ENCODE measurements around the gene PPP1R15A.

DNA sequence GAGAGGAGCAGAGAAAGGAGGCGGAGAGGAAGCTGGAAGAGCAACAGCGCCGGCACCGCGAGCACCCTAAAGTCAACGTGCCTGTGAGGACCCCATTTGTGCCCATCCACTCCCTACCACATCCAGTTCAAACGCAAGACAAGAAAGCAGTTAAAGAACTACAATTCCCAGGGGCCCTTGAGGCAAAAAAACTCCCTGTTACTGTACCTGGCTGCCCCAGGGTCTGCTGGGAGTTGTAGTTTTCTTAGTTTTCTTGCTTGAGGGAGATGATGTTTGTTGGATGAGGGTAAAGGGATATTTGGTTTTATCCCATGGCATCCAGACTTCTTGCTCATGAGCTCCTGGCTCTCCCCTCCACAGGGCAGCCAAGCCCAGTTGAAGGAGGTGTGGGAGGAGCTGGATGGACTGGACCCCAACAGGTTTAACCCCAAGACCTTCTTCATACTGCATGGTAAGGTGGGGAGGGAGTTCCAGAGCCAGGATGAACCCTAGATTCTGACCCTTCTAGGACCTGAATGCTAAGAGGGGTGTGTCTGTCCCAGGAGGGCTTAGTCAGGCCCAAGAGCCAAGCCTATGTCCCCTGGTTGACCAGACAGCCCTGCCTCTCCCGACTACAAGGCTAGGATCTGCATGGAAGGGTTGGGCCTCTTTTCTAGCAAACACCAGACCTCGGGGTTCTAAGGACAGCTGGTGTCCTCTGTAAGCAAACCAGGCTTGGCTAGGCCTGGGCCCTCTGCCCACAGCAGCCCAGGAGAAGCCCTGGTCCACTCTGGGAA lies 41.1 kb downstream of the PPP1R15A start:
- TF ChIP-seq, protein P1, sequence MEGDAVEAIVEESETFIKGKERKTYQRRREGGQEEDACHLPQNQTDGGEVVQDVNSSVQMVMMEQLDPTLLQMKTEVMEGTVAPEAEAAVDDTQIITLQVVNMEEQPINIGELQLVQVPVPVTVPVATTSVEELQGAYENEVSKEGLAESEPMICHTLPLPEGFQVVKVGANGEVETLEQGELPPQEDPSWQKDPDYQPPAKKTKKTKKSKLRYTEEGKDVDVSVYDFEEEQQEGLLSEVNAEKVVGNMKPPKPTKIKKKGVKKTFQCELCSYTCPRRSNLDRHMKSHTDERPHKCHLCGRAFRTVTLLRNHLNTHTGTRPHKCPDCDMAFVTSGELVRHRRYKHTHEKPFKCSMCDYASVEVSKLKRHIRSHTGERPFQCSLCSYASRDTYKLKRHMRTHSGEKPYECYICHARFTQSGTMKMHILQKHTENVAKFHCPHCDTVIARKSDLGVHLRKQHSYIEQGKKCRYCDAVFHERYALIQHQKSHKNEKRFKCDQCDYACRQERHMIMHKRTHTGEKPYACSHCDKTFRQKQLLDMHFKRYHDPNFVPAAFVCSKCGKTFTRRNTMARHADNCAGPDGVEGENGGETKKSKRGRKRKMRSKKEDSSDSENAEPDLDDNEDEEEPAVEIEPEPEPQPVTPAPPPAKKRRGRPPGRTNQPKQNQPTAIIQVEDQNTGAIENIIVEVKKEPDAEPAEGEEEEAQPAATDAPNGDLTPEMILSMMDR (conservative IDR thresholded peaks at IDR 0.05; ENCODE audit: low read depth in 2 of 2): no peak
- TF ChIP-seq POLR2AphosphoS5 (IDR thresholded peaks at IDR 0.05; ENCODE audit: low read depth): no peak
- no peak for TF ChIP-seq EZH2 (IDR thresholded peaks at IDR 0.05; ENCODE audit: low read depth, unreplicated experiment)
- TF ChIP-seq, protein P2, sequence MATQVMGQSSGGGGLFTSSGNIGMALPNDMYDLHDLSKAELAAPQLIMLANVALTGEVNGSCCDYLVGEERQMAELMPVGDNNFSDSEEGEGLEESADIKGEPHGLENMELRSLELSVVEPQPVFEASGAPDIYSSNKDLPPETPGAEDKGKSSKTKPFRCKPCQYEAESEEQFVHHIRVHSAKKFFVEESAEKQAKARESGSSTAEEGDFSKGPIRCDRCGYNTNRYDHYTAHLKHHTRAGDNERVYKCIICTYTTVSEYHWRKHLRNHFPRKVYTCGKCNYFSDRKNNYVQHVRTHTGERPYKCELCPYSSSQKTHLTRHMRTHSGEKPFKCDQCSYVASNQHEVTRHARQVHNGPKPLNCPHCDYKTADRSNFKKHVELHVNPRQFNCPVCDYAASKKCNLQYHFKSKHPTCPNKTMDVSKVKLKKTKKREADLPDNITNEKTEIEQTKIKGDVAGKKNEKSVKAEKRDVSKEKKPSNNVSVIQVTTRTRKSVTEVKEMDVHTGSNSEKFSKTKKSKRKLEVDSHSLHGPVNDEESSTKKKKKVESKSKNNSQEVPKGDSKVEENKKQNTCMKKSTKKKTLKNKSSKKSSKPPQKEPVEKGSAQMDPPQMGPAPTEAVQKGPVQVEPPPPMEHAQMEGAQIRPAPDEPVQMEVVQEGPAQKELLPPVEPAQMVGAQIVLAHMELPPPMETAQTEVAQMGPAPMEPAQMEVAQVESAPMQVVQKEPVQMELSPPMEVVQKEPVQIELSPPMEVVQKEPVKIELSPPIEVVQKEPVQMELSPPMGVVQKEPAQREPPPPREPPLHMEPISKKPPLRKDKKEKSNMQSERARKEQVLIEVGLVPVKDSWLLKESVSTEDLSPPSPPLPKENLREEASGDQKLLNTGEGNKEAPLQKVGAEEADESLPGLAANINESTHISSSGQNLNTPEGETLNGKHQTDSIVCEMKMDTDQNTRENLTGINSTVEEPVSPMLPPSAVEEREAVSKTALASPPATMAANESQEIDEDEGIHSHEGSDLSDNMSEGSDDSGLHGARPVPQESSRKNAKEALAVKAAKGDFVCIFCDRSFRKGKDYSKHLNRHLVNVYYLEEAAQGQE (IDR thresholded peaks at IDR 0.05; ENCODE audit: unreplicated experiment): no peak
- no peak for TF ChIP-seq EZH2phosphoT487 (IDR thresholded peaks at IDR 0.05; ENCODE audit: unreplicated experiment)
